Ascending aorta (tissue), 2 donors: ENCODE data around the gene ABHD14A. TPM values are rescaled to one million over a fixed set of nuclear protein-coding genes. Genes with fewer than 3 reads are reported as not detected.

Experiments
- DNase-seq, 2 donors: peaks; one replicate each; pipeline ENCODE4 v3.0.0-alpha.2; 2019; ENCODE audit warnings: low spot score in 2 of 2
- H3K27ac ChIP-seq, 2 donors: fragments of 200-600 bp; sonication (generic); one replicate each; pipeline ENCODE4 v1.5.1; 2016 to 2017; ENCODE audit warnings: mild to moderate bottlenecking in 1 of 2
- H3K27me3 ChIP-seq: fragments of 200-600 bp; sonication (generic); one replicate; pipeline ENCODE4 v1.5.1; 2017
- H3K36me3 ChIP-seq, 2 donors: fragments of 200-600 bp; sonication (generic); one replicate each; pipeline ENCODE4 v1.5.1; 2016
- H3K4me1 ChIP-seq, 2 donors: fragments of 200-600 bp; sonication (generic); one replicate each; pipeline ENCODE4 v1.5.1; 2016 to 2017; ENCODE audit warnings: mild to moderate bottlenecking in 1 of 2
- H3K4me3 ChIP-seq, 2 donors: fragments of 200-600 bp; sonication (generic); one replicate each; pipeline ENCODE4 v1.5.1; 2016 to 2017; ENCODE audit warnings: mild to moderate bottlenecking in 1 of 2
- H3K9me3 ChIP-seq, 2 donors: fragments of 200-600 bp; sonication (generic); one replicate each; pipeline ENCODE4 v1.5.1; 2016
- intact Hi-C: fragments of 100-400 bp; cut with DNase I; formaldehyde crosslinking; loops from one replicate; pipeline ENCODE4 v1.15.1; 2023
- total RNA-seq: library from RNA; depleted of rRNA; stranded (reverse); fragments of >200 nt; gene quantifications from one replicate; pipeline ENCODE4 v1.1.0, GENCODE V29; 2016
- TF ChIP-seq, protein P1 (sequence below), 3 experiments: fragments of 200-600 bp in 2 of 3; fragments of 450-650 bp in 1 of 3; sonication (generic) in 2 of 3; IDR thresholded peaks; one replicate each; pipeline ENCODE4 v1.5.1; 2016 to 2019; ENCODE audit warnings: antibody characterized with exemption in 3 of 3, mild to moderate bottlenecking in 1 of 3, moderate library complexity in 1 of 3

The ABHD14A gene
- total RNA-seq, 1 donor from 2014 or later = 37.4 TPM

DNA sequence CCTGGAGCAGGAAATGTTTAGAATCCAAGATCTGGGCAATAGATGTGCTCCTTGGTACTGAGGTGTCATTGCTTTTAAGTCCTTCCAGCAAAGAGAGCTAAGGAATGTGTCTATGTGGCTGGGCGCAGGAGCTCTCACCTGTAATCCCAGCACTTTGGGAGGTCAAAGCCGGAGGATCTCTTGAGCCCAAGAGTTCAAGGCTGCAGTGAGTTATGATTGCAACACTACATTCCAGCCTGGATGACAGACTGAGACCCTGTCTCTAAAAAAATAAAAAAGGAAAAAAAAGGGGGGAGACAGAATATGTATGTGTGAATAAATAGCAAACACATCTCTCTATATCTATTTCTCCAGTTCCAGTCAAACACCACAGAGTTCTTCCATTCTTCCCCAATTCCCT, 24.0 kb upstream of the ABHD14A start:
- Histone ChIP-seq H3K27ac (no peak overlapping the region), H3K4me1 (no peaks in the 10 kb centered on the region), H3K4me3 (no peak overlapping the region), H3K36me3 (peaks cover 0 to 7% of the 10 kb centered on the region in 2 donors), H3K27me3 (no peaks in the 10 kb centered on the region), H3K9me3 (no peaks in the 10 kb centered on the region)
- no peak for DNase-seq
- intact Hi-C loops = no loop called here
- TF ChIP-seq, protein P1, sequence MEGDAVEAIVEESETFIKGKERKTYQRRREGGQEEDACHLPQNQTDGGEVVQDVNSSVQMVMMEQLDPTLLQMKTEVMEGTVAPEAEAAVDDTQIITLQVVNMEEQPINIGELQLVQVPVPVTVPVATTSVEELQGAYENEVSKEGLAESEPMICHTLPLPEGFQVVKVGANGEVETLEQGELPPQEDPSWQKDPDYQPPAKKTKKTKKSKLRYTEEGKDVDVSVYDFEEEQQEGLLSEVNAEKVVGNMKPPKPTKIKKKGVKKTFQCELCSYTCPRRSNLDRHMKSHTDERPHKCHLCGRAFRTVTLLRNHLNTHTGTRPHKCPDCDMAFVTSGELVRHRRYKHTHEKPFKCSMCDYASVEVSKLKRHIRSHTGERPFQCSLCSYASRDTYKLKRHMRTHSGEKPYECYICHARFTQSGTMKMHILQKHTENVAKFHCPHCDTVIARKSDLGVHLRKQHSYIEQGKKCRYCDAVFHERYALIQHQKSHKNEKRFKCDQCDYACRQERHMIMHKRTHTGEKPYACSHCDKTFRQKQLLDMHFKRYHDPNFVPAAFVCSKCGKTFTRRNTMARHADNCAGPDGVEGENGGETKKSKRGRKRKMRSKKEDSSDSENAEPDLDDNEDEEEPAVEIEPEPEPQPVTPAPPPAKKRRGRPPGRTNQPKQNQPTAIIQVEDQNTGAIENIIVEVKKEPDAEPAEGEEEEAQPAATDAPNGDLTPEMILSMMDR (IDR thresholded peaks at IDR 0.05) = no peak

DNA sequence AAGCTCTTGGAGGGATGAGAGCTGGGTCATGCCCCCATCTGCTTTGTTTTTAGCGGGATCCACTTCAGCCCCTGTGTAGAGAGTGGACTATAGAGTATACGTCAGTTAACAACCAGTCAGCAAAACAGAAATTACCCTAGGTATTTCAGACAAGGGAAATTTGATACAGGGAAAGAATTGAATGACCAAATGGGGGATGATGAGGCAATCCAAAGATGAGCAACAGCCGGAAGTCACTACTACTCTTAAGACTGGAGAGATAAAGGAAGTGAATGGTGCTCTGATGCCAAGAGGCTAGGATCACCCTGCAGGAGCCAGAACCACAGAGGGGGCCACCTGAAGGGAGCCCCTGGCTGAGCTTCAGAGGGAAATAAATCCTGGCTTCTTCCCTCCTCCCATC, 21.4 kb upstream of the ABHD14A start:
- Histone ChIP-seq H3K4me3 (no peak overlapping the region), H3K27me3 (no peaks in the 10 kb centered on the region), H3K4me1 (peaks cover 2 to 6% of the 10 kb centered on the region in 2 donors), H3K27ac (no peak overlapping the region), H3K9me3 (no peaks in the 10 kb centered on the region), H3K36me3 (peaks cover 8 to 11% of the 10 kb centered on the region in 2 donors)
- intact Hi-C loops = no loop called here
- no peak for DNase-seq
- TF ChIP-seq, protein P1 (IDR thresholded peaks at IDR 0.05) = no peak

DNA sequence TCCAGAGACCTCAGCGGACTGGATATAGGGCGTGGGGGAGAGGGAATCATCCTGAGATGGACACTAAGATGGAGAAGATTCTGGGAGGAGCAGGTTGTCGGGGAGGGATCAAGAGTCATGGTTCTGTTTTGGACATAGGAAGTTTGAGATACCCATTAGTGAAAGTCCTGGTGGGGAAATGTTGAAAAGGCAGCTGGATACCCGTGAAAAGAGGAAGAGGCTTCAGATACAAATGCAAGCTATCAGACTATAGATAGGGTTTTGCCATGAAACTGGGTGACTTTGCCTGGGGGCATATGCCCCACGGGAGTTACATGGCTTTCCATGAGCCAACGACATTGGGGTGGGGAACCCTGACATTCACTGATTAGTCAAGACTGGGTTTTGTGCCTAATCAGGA, 20.8 kb upstream of the ABHD14A start:
- TF ChIP-seq, protein P1 (IDR thresholded peaks at IDR 0.05) = no peak
- DNase-seq = no peak
- Histone ChIP-seq H3K9me3 (no peaks in the 10 kb centered on the region), H3K27me3 (no peaks in the 10 kb centered on the region), H3K4me3 (no peak overlapping the region), H3K27ac (no peak overlapping the region), H3K4me1 (peaks cover 2 to 6% of the 10 kb centered on the region in 2 donors), H3K36me3 (peaks cover 14 to 15% of the 10 kb centered on the region in 2 donors)
- intact Hi-C loops = no loop called here

DNA sequence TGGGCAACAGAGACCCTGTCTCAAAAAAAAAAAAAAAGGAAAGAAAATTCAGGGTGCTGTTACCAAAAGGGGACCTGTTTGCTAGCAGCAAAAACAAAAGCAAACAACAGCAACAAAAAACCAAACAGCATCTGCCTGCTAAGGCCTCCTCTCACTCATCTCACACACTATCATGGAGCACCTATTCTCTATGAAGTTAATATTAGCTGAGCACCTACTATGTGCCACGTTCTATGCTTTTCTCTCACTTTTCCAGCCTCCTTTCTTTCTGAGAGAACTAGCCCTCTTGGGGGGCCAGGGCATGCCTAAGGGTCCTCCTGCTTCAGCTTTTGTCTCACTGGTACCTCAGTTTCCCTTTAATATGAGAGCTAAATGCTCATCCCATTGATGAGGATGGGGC, 20.2 kb upstream of the ABHD14A start:
- no peak for DNase-seq
- intact Hi-C loops = no loop called here
- TF ChIP-seq, protein P1 (IDR thresholded peaks at IDR 0.05) = no peak
- H3K4me1 ChIP-seq = peaks cover 2 to 6% of the 10 kb centered on the region in 2 donors
- H3K36me3 ChIP-seq = peaks cover 18 to 21% of the 10 kb centered on the region in 2 donors
- H3K27me3 ChIP-seq = no peaks in the 10 kb centered on the region
- no peak overlapping the region for H3K4me3 ChIP-seq
- no peak overlapping the region for H3K27ac ChIP-seq
- H3K9me3 ChIP-seq = no peaks in the 10 kb centered on the region

DNA sequence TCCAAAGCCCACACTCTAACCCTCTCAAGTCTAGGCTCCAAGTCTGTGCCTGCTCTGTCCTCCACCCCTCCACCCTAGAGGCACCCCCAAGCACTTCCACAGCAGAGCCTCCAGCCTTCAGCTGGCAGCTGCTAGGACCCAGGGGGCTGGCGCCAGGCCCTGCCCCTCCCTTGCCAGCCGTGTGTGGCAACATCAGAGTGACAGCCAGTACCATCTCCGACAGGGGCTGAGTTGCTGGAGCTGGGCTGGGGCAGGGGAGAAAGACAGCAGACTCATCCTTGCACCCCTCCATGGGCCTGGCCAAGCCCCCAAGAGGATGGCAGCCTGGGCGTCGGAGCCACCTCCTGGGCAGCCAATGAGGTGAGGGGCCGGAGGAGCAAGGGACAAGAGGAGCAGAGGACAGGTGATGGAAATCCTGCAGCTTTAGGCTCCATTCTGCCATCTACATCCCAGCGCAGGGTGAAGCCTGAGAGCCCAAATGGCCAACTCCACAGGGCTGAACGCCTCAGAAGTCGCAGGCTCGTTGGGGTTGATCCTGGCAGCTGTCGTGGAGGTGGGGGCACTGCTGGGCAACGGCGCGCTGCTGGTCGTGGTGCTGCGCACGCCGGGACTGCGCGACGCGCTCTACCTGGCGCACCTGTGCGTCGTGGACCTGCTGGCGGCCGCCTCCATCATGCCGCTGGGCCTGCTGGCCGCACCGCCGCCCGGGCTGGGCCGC, 19.5 kb upstream of the ABHD14A start, which contains the start of gene GPR62:
Gene GPR62 (plus strand): TSS at position 207 of the 718 bp plus-strand sequence. CDS start 272 bp downstream, at position 479.
- H3K4me3 ChIP-seq = peak within 1 kb of the TSS; percentile 58 to 63
- H3K4me1 ChIP-seq = peaks cover 2 to 6% of the 10 kb centered on the region in 2 donors
- H3K9me3 ChIP-seq = no peaks in the 10 kb centered on the region
- H3K27ac ChIP-seq = peak within 1 kb of the TSS; percentile 81 to 85
- no peaks in the 10 kb centered on the region for H3K27me3 ChIP-seq
- intact Hi-C loops = no loop called here
- DNase-seq = no peak
- peaks cover 24 to 27% of the 10 kb centered on the region in 2 donors for H3K36me3 ChIP-seq
- TF ChIP-seq, protein P1 (IDR thresholded peaks at IDR 0.05) = no peak
